Mesenchymal stem cell (in vitro differentiated cells and primary cell): ENCODE measurements around the gene MYH1.

Experiments
- DNase-seq: peaks from one replicate; pipeline ENCODE4 v3.0.0-alpha.2; 2013
- H2AFZ ChIP-seq: one replicate; pipeline ENCODE4 v1.6.1; 2013; ENCODE audit warnings: low read depth, mild to moderate bottlenecking, control low read depth, inconsistent platforms, low read length, moderate library complexity
- H2AK5ac ChIP-seq: 2 replicates; pipeline ENCODE4 v1.6.1; 2013; ENCODE audit warnings: low read length, moderate library complexity, mild to moderate bottlenecking, inconsistent platforms; ENCODE audit not compliant: severe bottlenecking
- H2BK120ac ChIP-seq: one replicate; pipeline ENCODE4 v1.6.1; 2013; ENCODE audit warnings: low read depth, mild to moderate bottlenecking, inconsistent platforms, low read length, moderate library complexity
- H2BK12ac ChIP-seq, 2 experiments: one replicate each; pipeline ENCODE4 v1.6.1; 2013; ENCODE audit warnings: inconsistent platforms in 2 of 2, low read length in 2 of 2, mild to moderate bottlenecking in 2 of 2, moderate library complexity in 2 of 2, control low read depth in 1 of 2
- H2BK15ac ChIP-seq: one replicate; pipeline ENCODE4 v1.6.1; 2013; ENCODE audit warnings: mild to moderate bottlenecking, low read depth, inconsistent platforms; ENCODE audit not compliant: poor library complexity, severe bottlenecking
- H2BK5ac ChIP-seq: 2 replicates; pipeline ENCODE4 v1.6.1; 2013; ENCODE audit warnings: low read depth, mild to moderate bottlenecking, low read length, control low read depth, inconsistent platforms; ENCODE audit not compliant: poor library complexity, severe bottlenecking
- H3K14ac ChIP-seq, 2 experiments: one replicate each; pipeline ENCODE4 v1.6.1; 2013; ENCODE audit warnings: inconsistent platforms in 2 of 2, low read length in 2 of 2, control low read depth in 1 of 2, mild to moderate bottlenecking in 1 of 2, moderate library complexity in 1 of 2
- H3K18ac ChIP-seq, 2 experiments: one replicate each; pipeline ENCODE4 v1.6.1; 2013; ENCODE audit warnings: inconsistent platforms in 2 of 2, low read length in 2 of 2, control low read depth in 1 of 2, low read depth in 1 of 2, mild to moderate bottlenecking in 1 of 2
- H3K23ac ChIP-seq, 2 experiments: one replicate each; pipeline ENCODE4 v1.6.1; 2013; ENCODE audit warnings: inconsistent platforms in 2 of 2, low read length in 2 of 2, mild to moderate bottlenecking in 2 of 2, moderate library complexity in 2 of 2, control low read depth in 1 of 2
- H3K27ac ChIP-seq: 2 replicates; pipeline ENCODE4 v1.5.1; 2013; ENCODE audit warnings: mild to moderate bottlenecking, moderate library complexity, low read length, control low read depth, inconsistent platforms; ENCODE audit not compliant: poor library complexity, severe bottlenecking
- H3K27me3 ChIP-seq, 2 experiments: 2 replicates each; pipeline versions ENCODE4 v1.6.1 to v1.7.0; 2013; ENCODE audit warnings: low read length in 2 of 2, mild to moderate bottlenecking in 2 of 2, moderate library complexity in 2 of 2, control low read depth in 1 of 2, inconsistent platforms in 1 of 2; ENCODE audit not compliant: control insufficient read depth in 1 of 2, insufficient read depth in 1 of 2
- H3K36me3 ChIP-seq, 2 experiments: 2 replicates each; pipeline versions ENCODE4 v1.6.1 to v1.7.0; 2013; ENCODE audit warnings: low read length in 2 of 2, control low read depth in 1 of 2, inconsistent platforms in 1 of 2, low read depth in 1 of 2, mild to moderate bottlenecking in 1 of 2; ENCODE audit not compliant: insufficient read depth in 2 of 2, control insufficient read depth in 1 of 2
- H3K4ac ChIP-seq, 2 experiments: one replicate each; pipeline ENCODE4 v1.6.1; 2013; ENCODE audit warnings: inconsistent platforms in 2 of 2, low read length in 2 of 2, mild to moderate bottlenecking in 2 of 2, moderate library complexity in 2 of 2, control low read depth in 1 of 2, low read depth in 1 of 2
- H3K4me1 ChIP-seq: 2 replicates; pipeline ENCODE4 v1.6.1; 2013; ENCODE audit warnings: low read depth, low read length, control low read depth; ENCODE audit not compliant: control insufficient read depth, insufficient read depth
- H3K4me2 ChIP-seq: 2 replicates; pipeline ENCODE4 v1.6.1; 2013; ENCODE audit warnings: low read length, mild to moderate bottlenecking, inconsistent platforms; ENCODE audit not compliant: poor library complexity, severe bottlenecking
- H3K4me3 ChIP-seq, 2 experiments: 2 replicates each; pipeline versions ENCODE4 v1.5.1 to v1.7.0; 2013; ENCODE audit warnings: low read length in 2 of 2, mild to moderate bottlenecking in 2 of 2, control low read depth in 1 of 2, low read depth in 1 of 2; ENCODE audit not compliant: insufficient read depth in 1 of 2
- H3K79me1 ChIP-seq: replicated peaks from 2 replicates; pipeline ENCODE4 v1.6.1; 2013; ENCODE audit warnings: mild to moderate bottlenecking, control low read depth, low read length, inconsistent platforms; ENCODE audit not compliant: poor library complexity, severe bottlenecking
- H3K9ac ChIP-seq: 2 replicates; pipeline ENCODE4 v1.7.0; 2013; ENCODE audit warnings: mild to moderate bottlenecking, low read length, moderate library complexity
- H3K9me3 ChIP-seq: 2 replicates; pipeline ENCODE4 v1.7.0; 2013; ENCODE audit warnings: mild to moderate bottlenecking, low read length; ENCODE audit not compliant: control insufficient read depth
- H4K8ac ChIP-seq: one replicate; pipeline ENCODE4 v1.6.1; 2013; ENCODE audit warnings: inconsistent platforms, mild to moderate bottlenecking, low read length, moderate library complexity
- H4K91ac ChIP-seq: one replicate; pipeline ENCODE4 v1.6.1; 2013; ENCODE audit warnings: mild to moderate bottlenecking, low read length, inconsistent platforms
- WGBS: methylation state at CpG from one replicate; pipeline ENCODE4 v1.1.7; 2013; ENCODE audit warnings: mixed read lengths; 5-methylcytosine and 5-hydroxymethylcytosine counted together

MYH1 gene

GRCh38 chr17:10492004-10492403, 26.3 kb downstream of the MYH1 start:
- no peak overlapping the region for H3K18ac ChIP-seq
- H4K91ac ChIP-seq: no peak overlapping the region
- H2BK5ac ChIP-seq: no peak overlapping the region
- H3K14ac ChIP-seq: no peak overlapping the region
- H3K9me3 ChIP-seq: peaks cover 52% of the 10 kb centered on the region
- no peak overlapping the region for H2BK12ac ChIP-seq
- H3K4me1 ChIP-seq: no peaks in the 10 kb centered on the region
- H2AK5ac ChIP-seq: no peak overlapping the region
- DNase-seq: no peak
- H3K27ac ChIP-seq: no peak overlapping the region
- H3K23ac ChIP-seq: no peak overlapping the region
- H2AFZ ChIP-seq: no peak overlapping the region
- no peaks in the 10 kb centered on the region for H3K79me1 ChIP-seq
- H2BK120ac ChIP-seq: no peak overlapping the region
- no peak overlapping the region for H2BK15ac ChIP-seq
- no peak overlapping the region for H3K4ac ChIP-seq
- no peak overlapping the region for H3K4me2 ChIP-seq
- no CpG with 5 or more reads among the region's 2 CpGs for WGBS
- no peaks in the 10 kb centered on the region for H3K36me3 ChIP-seq
- no peaks in the 10 kb centered on the region for H3K27me3 ChIP-seq
- H4K8ac ChIP-seq: no peak overlapping the region
- no peak overlapping the region for H3K4me3 ChIP-seq
- no peak overlapping the region for H3K9ac ChIP-seq

- Histone ChIP-seq H3K9me3 (peaks cover 20% of the 10 kb centered on the region), H2AFZ (no peak overlapping the region), H2BK5ac (no peak overlapping the region), H3K23ac (no peak overlapping the region), H3K14ac (no peak overlapping the region), H2BK120ac (no peak overlapping the region), H2AK5ac (no peak overlapping the region), H4K8ac (no peak overlapping the region), H3K36me3 (no peaks in the 10 kb centered on the region), H3K79me1 (no peaks in the 10 kb centered on the region), H3K27me3 (peaks cover 0 to 8% of the 10 kb centered on the region in 2 experiments), H4K91ac (no peak overlapping the region), H3K4me3 (no peak overlapping the region), H2BK12ac (no peak overlapping the region), H3K18ac (no peak overlapping the region), H3K4ac (no peak overlapping the region), H3K4me2 (no peak overlapping the region), H3K9ac (no peak overlapping the region), H2BK15ac (no peak overlapping the region), H3K4me1 (no peaks in the 10 kb centered on the region), H3K27ac (no peak overlapping the region)
- DNase-seq: no peak
- WGBS: no CpG with 5 or more reads among the region's 1 CpG
These were observed 36.1 kb downstream of the MYH1 start for GRCh38 chr17:10482252-10482651.

GRCh38 chr17:10477701-10478100, 40.6 kb downstream of the MYH1 start:
- Histone ChIP-seq H3K36me3 (no peaks in the 10 kb centered on the region), H3K79me1 (no peaks in the 10 kb centered on the region), H3K4me1 (no peaks in the 10 kb centered on the region), H3K27ac (no peak overlapping the region), H3K27me3 (peaks cover 0 to 9% of the 10 kb centered on the region in 2 experiments), H2AFZ (no peak overlapping the region), H3K4me3 (no peak overlapping the region), H3K14ac (no peak overlapping the region), H3K9ac (no peak overlapping the region), H3K18ac (no peak overlapping the region), H4K8ac (no peak overlapping the region), H2BK15ac (no peak overlapping the region), H2AK5ac (no peak overlapping the region), H3K4ac (no peak overlapping the region), H3K23ac (no peak overlapping the region), H2BK5ac (no peak overlapping the region), H4K91ac (no peak overlapping the region), H3K9me3 (no peaks in the 10 kb centered on the region), H2BK120ac (no peak overlapping the region), H2BK12ac (no peak overlapping the region), H3K4me2 (no peak overlapping the region)
- WGBS: 18% methylated on average over 1 of the region's 1 CpG
- no peak for DNase-seq

GRCh38 chr17:10474536-10474935, 43.8 kb downstream of the MYH1 start:
- 85% methylated on average over 2 of the region's 4 CpGs for WGBS
- Histone ChIP-seq H3K27me3 (peaks cover 0 to 9% of the 10 kb centered on the region in 2 experiments), H2BK5ac (no peak overlapping the region), H3K36me3 (no peaks in the 10 kb centered on the region), H3K4me2 (no peak overlapping the region), H3K79me1 (no peaks in the 10 kb centered on the region), H3K14ac (no peak overlapping the region), H4K91ac (no peak overlapping the region), H3K9ac (no peak overlapping the region), H3K27ac (no peak overlapping the region), H2BK120ac (no peak overlapping the region), H3K4me3 (no peak overlapping the region), H3K4ac (no peak overlapping the region), H4K8ac (no peak overlapping the region), H2AFZ (no peak overlapping the region), H3K9me3 (no peaks in the 10 kb centered on the region), H2BK15ac (no peak overlapping the region), H2AK5ac (no peak overlapping the region), H3K4me1 (no peaks in the 10 kb centered on the region), H2BK12ac (no peak overlapping the region), H3K18ac (no peak overlapping the region), H3K23ac (no peak overlapping the region)
- DNase-seq: no peak
